Right lobe of liver (tissue), 6 donors: ENCODE results near the gene MTHFD1. TPM values are rescaled to one million over a fixed set of nuclear protein-coding genes. Genes with fewer than 3 reads are reported as not detected.

Source experiments
- ATAC-seq, 4 donors: fragments of 200-7000 bp; cut with Tn5 transposase; one replicate each; pipeline ENCODE4 v1.9.1; 2020; ENCODE audit warnings: mild to moderate bottlenecking in 4 of 4, moderate library complexity in 4 of 4
- DNase-seq, 3 donors: peaks; one replicate each; pipeline ENCODE4 v3.0.0-alpha.2; 2020
- H3K27ac ChIP-seq, 3 donors: fragments of 200-600 bp; one replicate each; pipeline ENCODE4 v1.8.0; 2022
- H3K27me3 ChIP-seq, 2 donors: fragments of 200-600 bp; one replicate each; pipeline ENCODE4 v1.8.0; 2022
- H3K36me3 ChIP-seq, 4 donors: fragments of 200-600 bp; sonication (generic) in 1 of 4; one replicate each; pipeline versions ENCODE4 v1.5.1 to v1.8.0; 2017 to 2022; ENCODE audit warnings: control low read depth in 1 of 4
- H3K4me1 ChIP-seq, 4 donors: fragments of 200-600 bp; sonication (generic) in 1 of 4; one replicate each; pipeline versions ENCODE4 v1.5.1 to v1.8.0; 2017 to 2022; ENCODE audit warnings: control low read depth in 1 of 4
- H3K4me3 ChIP-seq, 3 donors: fragments of 200-600 bp; one replicate each; pipeline ENCODE4 v1.8.0; 2022
- H3K9me3 ChIP-seq, 4 donors: fragments of 200-600 bp; sonication (generic) in 1 of 4; one replicate each; pipeline versions ENCODE4 v1.5.1 to v1.8.0; 2017 to 2022; ENCODE audit warnings: control low read depth in 1 of 4
- CTCF ChIP-seq, 4 donors: fragments of 200-600 bp in 3 of 4; fragments of 450-650 bp in 1 of 4; IDR thresholded peaks; one replicate each; pipeline versions ENCODE4 v1.5.1 to v1.8.0; 2016 to 2022; ENCODE audit warnings: antibody characterized with exemption in 4 of 4, mild to moderate bottlenecking in 2 of 4
- POLR2A ChIP-seq: fragments of 450-650 bp; IDR thresholded peaks from one replicate; pipeline ENCODE4 v1.6.1; 2017; ENCODE audit warnings: antibody characterized with exemption, mild to moderate bottlenecking
- WGBS: methylation state at CpG from one replicate; pipeline ENCODE4 v1.1.6; 2018; ENCODE audit warnings: low coverage, low lambda C conversion rate; ENCODE audit not compliant: insufficient coverage; ENCODE audit errors: missing lambda C conversion rate; 5-methylcytosine and 5-hydroxymethylcytosine counted together
- intact Hi-C, 2 donors: fragments of 100-400 bp; cut with DNase I; formaldehyde crosslinking; loops; one replicate each; pipeline versions ENCODE4 v1.11.2 to v1.14.1; 2022
- total RNA-seq, 6 experiments: library from RNA; depleted of rRNA in 2 of 6; stranded (reverse); fragments of >200 nt in 2 of 6; fragmentation: NEBNext Ultra II Directional in 3 of 6; extraction: Animal tissue kit (Norgen Biotek cat#: 25700) in 3 of 6; gene quantifications; one replicate each; pipeline versions ENCODE4 v1.1.0 to v1.2.4, GENCODE V29; 2016 to 2023
- donor health status: DM: no; HTN: yes; CAD: no.
- donor health status: DM: no; HTN: no; CAD: no.
- donor health status: DM: no; HTN: no; CAD: no.
- donor health status: DM: no; HTN: yes; CAD: no.
- donor health status: DM: no; HTN: yes; CAD: no.

The MTHFD1 gene
- total RNA-seq, 6 experiments from 2014 or later: 158 to 265 (median 200) TPM

- Histone ChIP-seq H3K27me3 (no peaks in the 10 kb centered on the region), H3K4me1 (peaks cover 0 to 89% (median 28%) of the 10 kb centered on the region in 4 donors), H3K27ac (peak overlapping the region; percentile 20 to 93 (median 87)), H3K9me3 (no peaks in the 10 kb centered on the region), H3K4me3 (peak overlapping the region in 1 of 3 donors; percentile 14), H3K36me3 (peaks cover 0 to 6% (median 0%) of the 10 kb centered on the region in 4 donors)
- ATAC-seq (peak; percentile 58 to 75 (median 72)), DNase-seq (peak in 2 of 3 donors; percentile 65 to 70)
- 48% methylated on average over 4 of the region's 4 CpGs for WGBS
- TF ChIP-seq CTCF (IDR thresholded peaks at IDR 0.05) (no peak), POLR2A (no peak)
- intact Hi-C loops: no loop called here
Observed at GRCh38 chr14:64405295-64405694, 17.1 kb downstream of the MTHFD1 start.

- TF ChIP-seq POLR2A: no peak
- TF ChIP-seq CTCF (IDR thresholded peaks at IDR 0.05): no peak
- no peak for DNase-seq
- H3K4me1 ChIP-seq: peaks cover 0 to 86% (median 19%) of the 10 kb centered on the region in 4 donors
- peak overlapping the region in 1 of 3 donors; percentile 87 for H3K27ac ChIP-seq
- no peaks in the 10 kb centered on the region for H3K9me3 ChIP-seq
- no peak overlapping the region for H3K4me3 ChIP-seq
- no CpG with 5 or more reads among the region's 2 CpGs for WGBS
- no peak for ATAC-seq
- intact Hi-C loops: no loop called here
- H3K27me3 ChIP-seq: no peaks in the 10 kb centered on the region
- H3K36me3 ChIP-seq: peaks cover 0 to 14% (median 3%) of the 10 kb centered on the region in 4 donors
Observed at GRCh38 chr14:64407329-64407728, 19.2 kb downstream of the MTHFD1 start.

GRCh38 chr14:64409126-64409920 lies 21.2 kb downstream of the MTHFD1 start:
- H3K27me3 ChIP-seq: no peaks in the 10 kb centered on the region
- H3K9me3 ChIP-seq: no peaks in the 10 kb centered on the region
- H3K4me1 ChIP-seq: peaks cover 0 to 67% (median 10%) of the 10 kb centered on the region in 4 donors
- 83% methylated on average over 6 of the region's 7 CpGs for WGBS
- no peak for TF ChIP-seq POLR2A
- no peak for TF ChIP-seq CTCF (IDR thresholded peaks at IDR 0.05)
- intact Hi-C loops: no loop called here
- peaks cover 0 to 24% (median 11%) of the 10 kb centered on the region in 4 donors for H3K36me3 ChIP-seq
- ATAC-seq: no peak
- H3K27ac ChIP-seq: peak overlapping the region in 2 of 3 donors; percentile 17 to 87
- H3K4me3 ChIP-seq: no peak overlapping the region
- no peak for DNase-seq

- TF ChIP-seq POLR2A: no peak
- no peak for TF ChIP-seq CTCF (IDR thresholded peaks at IDR 0.05)
- ATAC-seq (peak; percentile 59 to 83 (median 80)), DNase-seq (peak in 2 of 3 donors; percentile 51 to 78)
- Histone ChIP-seq H3K4me1 (peaks cover 0 to 59% (median 6%) of the 10 kb centered on the region in 4 donors), H3K9me3 (no peaks in the 10 kb centered on the region), H3K4me3 (no peak overlapping the region), H3K27ac (peak overlapping the region in 1 of 3 donors; percentile 87), H3K27me3 (no peaks in the 10 kb centered on the region), H3K36me3 (peaks cover 0 to 28% (median 14%) of the 10 kb centered on the region in 4 donors)
- intact Hi-C loops: no loop called here
- WGBS: 63% methylated on average over 3 of the region's 5 CpGs
Observed at GRCh38 chr14:64410084-64410774, 22.1 kb downstream of the MTHFD1 start.
